Prostate gland (tissue), 2 donors: ENCODE measurements around the gene INTS13.

Source experiments
- CTCF ChIP-seq, 4 experiments: fragments of 200-600 bp in 2 of 4; fragments of 450-650 bp in 2 of 4; sonication (generic) in 2 of 4; IDR thresholded peaks; 1 replicate in 3 of 4; 2 replicates in 1 of 4; pipeline ENCODE4 v1.5.1; 2016 to 2019; ENCODE audit warnings: antibody characterized with exemption in 4 of 4, mild to moderate bottlenecking in 2 of 4, moderate library complexity in 2 of 4
- POLR2A ChIP-seq: fragments of 450-650 bp; IDR thresholded peaks from one replicate; pipeline ENCODE4 v1.6.1; 2016; ENCODE audit warnings: antibody characterized with exemption, mild to moderate bottlenecking
- POLR2AphosphoS5 ChIP-seq: sonication (generic); formaldehyde crosslinking; IDR thresholded peaks from one replicate; pipeline ENCODE4 v1.6.1; 2017; ENCODE audit warnings: antibody characterized with exemption

- no peak for TF ChIP-seq CTCF (IDR thresholded peaks at IDR 0.05)
- TF ChIP-seq POLR2A: no peak
- TF ChIP-seq POLR2AphosphoS5: no peak
These were observed 8.2 kb downstream of the INTS13 start for GRCh38 chr12:26929590-26929989.
